GM18951 (cell line): ENCODE measurements around the gene RHOU.

Experiments
- POLR2A ChIP-seq: IDR thresholded peaks from 4 replicates; pipeline ENCODE4 v1.6.1; 2011; ENCODE audit warnings: mild to moderate bottlenecking; ENCODE audit not compliant: insufficient read length, insufficient read depth; ENCODE audit errors: extremely low read depth
- in situ Hi-C: fragments of 300-500 bp; cut with MboI; formaldehyde crosslinking; loops from one replicate; pipeline ENCODE4 v1.12.0; 2022; ENCODE audit warnings: low sequenced_read_pairs, mixed read lengths, inconsistent platforms; ENCODE audit not compliant: unreplicated experiment

RHOU gene

DNA sequence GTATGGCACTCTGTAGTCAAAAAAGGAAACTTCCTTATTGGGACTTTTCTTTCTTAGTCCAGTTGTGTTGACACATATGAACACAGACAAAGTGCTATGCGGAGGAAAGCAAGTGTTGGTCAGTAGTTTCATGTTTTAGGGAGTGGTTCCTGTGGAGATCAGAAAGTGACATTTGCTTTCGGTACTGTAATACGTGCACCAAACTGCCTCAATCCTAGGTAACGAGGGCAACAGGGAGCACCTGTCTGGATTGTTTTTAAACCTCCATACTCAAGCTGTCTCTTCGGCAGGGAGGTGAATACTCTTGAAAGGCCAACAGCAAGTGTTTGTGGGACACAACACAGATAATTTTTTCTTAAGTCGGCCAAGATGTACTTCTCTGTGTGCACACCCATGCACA, 9.1 kb downstream of the RHOU start:
- no peak for TF ChIP-seq POLR2A
- in situ Hi-C loops, result no loop called here

DNA sequence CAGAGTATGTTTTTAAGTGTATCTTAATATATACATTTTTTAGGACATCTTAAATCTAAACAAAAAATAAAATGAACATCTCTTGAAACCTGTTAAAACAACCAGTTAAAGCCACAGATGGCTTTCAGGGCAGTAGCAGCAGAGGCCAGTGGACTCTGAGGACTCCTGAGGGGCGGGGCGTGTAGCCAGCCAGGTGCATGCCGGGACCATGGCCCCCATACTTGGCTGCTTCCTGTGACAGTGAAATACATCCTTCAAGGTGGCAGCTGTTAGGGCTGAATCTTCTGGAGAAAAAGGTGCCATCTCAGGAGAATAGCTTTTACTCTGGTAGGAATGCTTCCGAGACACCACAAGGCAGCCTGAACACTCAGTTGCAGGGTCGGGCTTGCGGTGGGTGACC, 9.6 kb downstream of the RHOU start:
- in situ Hi-C loops, result no loop called here
- no peak for TF ChIP-seq POLR2A

DNA sequence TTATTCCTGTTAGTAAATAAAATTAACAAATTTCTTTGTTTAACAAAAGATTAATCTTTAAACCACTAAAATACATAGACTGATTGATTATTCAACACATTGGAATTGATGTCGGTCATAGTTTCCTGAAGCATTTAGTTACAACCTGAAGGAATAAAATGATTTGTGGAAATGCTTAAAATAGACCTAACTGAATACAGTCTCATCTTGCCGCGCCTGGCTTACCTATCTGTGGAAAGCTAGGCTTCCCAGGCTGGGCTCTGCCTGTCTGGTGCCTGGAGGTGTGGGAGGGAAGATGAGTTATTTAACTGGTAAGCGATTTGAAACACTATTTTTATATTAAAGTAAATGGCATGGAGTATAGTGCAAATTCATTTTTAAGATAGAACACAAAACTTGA, 10.2 kb downstream of the RHOU start:
- in situ Hi-C loops, result no loop called here
- no peak for TF ChIP-seq POLR2A

DNA sequence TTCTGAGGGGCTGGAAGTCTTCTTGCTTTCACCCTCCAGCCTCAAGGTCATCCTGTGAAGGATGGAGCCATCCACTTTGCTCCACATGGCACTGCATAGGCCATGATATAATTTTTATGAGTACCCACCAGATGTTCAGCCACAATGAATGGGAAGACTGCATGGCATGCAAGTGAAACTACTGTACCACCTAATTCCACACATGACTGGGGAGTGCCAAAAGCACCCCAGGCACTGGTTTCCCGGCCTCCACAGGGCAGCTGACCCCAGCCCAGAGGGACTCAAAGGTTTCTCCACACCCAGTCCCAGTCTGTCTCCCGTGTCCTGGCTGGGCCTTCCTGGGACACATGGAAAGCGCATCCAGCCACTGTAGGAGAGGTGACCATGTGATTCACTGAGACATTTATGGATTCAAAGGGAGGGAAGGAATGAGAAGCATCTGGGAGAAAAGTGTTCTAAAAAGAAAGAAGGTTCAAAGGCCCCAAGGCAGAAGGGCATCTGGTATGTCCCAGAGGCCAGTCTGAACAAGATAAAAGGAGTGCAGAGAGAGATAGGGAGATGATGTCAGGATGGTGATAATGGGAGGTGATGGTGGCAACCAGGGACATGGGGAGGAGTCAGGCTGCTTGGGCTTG, 12.1 kb downstream of the RHOU start:
- in situ Hi-C loops, result no loop called here
- no peak for TF ChIP-seq POLR2A

DNA sequence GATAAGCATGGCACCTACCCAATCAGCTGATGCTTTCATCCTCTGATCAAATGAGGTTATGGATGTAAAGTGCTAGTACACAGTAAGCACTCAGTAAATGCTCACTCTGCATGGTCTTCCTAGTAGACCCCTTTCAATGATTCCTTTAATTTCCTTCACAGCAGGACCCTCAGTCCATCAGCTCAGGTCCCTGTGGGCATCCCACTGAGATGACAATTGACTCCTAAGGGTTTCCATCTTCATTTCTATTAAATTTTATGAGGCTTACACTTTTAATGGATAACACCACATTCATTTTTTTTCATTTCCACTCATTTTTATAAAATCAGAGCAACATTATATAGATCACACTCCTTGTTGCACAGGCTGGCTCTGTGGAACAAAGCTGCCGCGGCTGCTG, 12.8 kb downstream of the RHOU start:
- TF ChIP-seq POLR2A, result no peak
- in situ Hi-C loops, result no loop called here

DNA sequence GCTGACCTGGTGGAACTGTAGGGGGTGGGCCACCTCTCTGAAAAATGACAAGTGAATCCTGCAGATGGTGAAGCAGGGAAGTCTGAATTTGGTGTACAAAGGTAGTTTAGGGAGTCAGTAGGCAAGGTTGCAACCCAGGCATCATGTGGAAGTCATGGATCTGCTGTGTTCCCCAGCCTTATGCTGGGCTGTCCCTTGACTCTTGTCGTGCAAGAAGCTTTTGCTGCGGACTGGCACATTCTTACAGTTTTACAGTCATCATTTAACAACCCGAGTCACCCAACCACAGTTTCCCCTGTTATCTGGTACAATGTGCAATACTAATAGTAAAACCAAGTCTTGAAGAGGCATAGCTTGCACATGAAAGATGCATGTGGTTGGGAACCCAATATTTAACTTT, 13.2 kb downstream of the RHOU start:
- no peak for TF ChIP-seq POLR2A
- in situ Hi-C loops, result no loop called here

DNA sequence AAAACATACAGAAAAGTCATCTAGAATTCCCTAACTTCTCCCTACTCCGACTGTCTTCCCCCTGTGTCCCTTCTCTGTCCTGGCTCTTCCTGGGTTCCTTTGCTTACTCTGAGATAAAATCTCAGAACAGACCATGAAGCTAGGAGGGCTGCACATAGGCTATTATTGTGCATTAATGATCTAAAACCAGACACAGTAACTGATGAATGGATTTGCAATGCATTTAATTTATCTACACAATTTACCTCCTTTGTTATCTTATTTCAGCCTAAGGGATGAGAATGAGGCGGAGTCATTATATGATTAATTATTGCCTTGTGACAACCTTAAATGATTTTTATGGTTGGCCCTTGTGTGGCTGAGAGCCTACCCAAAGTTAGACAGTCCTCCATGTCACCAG, 14.5 kb downstream of the RHOU start:
- in situ Hi-C loops, result no loop called here
- no peak for TF ChIP-seq POLR2A

DNA sequence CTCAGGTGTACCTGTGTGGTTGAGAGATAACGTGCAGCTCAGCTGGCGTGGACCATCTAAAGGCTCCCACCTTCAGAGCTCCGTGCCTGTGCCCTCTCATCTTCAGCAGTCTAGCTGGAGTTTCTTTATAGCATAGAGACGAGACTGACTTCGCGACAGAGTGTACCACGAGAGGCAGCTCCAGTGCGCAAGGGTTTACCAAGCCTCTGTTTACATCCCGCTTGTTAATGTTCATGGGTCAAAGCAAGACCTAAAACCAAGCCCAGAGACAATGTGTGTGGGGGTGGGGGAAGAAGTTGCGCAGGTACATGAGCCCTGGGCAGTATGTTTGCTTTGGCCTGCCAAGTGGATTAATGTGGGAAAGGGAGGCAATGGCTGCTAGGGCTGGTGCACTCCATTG, 15.6 kb downstream of the RHOU start:
- in situ Hi-C loops, result no loop called here
- no peak for TF ChIP-seq POLR2A

DNA sequence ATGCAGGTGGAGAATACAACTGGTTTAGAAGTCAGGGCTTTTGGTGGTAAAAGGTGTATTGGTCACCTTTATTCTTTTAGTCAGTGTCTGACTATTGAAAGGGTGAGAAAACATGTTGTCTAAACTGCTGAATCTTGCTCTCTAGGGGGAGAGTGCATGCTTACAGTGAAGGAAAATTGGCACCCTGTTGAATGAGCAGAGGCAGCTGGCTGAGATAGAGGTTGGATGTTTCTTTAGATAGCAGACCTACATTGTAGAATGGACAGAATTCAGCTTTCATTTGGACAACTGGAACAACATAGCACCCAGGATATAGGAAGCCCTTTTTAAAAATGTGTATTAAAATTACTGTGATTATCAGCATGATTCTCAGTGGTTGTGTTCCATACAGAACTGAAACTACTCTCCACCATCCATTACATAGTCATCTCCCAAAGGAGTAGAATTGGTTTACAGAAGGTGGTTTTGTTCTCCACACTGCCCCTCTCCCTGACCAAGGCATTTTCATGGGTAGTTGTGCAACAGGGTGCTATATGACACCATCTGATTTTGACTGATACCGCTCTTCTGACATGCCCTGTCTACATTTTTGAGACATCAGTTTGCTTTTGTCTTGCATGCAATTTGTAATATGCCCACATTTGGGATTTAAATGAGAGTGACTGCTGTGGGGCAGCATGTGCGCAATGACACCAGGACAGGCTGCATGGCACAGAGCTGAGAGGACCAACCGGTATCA, 16.2 kb downstream of the RHOU start:
- in situ Hi-C loops, result no loop called here
- TF ChIP-seq POLR2A, result no peak

DNA sequence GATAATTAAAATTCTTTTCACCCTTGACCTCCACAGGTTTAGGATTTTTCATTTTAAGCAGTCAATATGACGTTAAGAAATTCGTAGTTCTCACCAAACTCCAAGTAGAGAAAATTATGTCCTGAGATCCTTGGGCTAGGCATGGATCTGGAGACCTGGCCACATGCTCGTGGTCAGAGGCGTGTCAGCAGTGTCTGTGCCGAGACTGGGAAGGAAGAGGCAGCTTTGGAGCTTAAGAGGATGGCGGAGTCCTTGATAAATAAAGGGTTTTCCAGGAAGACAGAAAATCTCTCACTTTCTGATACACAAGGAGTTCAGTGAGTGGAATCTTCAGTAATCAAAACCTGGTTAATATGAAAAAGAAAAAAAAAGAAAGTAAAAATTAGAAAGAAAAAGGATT, 17.0 kb downstream of the RHOU start:
- TF ChIP-seq POLR2A, result no peak
- in situ Hi-C loops, result no loop called here

DNA sequence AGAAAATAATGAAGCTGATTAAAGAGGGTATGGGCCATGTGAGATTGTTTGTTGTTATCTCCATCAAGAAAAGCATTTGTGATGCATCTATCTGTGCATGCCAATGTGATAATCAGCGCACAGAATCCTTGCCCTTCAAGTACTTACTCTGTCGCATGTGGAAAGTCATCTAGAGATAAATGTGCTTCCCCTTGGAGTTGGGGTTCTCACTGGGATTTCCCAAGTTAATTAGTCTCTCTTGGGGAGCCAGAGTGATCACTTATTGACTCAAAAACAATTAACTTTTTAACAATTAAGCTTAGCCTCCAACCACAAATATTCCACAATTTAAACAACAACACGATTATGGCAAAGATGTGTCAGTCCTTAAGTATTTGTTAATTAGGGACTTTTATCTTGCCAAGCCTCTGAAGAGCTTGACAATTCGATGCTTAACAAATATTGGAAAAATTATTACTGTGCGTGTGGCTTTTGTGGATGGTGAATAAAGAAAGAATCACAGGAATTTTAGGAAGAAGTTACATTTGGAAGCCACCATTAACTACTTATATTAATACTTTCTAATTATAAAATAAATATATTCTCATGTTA, 17.5 kb downstream of the RHOU start:
- TF ChIP-seq POLR2A, result no peak
- in situ Hi-C loops, result no loop called here

DNA sequence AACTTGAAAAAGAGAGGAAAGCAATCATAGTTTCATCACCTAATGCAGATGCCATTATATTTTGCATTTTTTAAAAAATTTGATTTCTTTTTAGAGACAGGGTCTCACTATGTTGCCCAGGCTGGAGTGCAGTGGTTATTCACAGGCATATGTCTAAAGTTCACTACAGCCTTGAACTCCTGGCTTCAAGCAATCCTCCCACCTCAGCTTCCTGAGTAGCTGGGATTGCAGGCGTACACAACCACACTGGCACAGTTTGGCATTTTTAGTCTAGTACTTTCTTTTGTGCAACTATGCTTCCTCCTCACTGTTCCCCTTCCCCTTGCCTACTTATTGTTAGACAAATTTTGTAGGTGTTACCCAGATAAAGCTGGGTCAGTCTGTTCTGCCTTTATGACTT, 18.0 kb downstream of the RHOU start:
- in situ Hi-C loops, result no loop called here
- TF ChIP-seq POLR2A, result no peak

DNA sequence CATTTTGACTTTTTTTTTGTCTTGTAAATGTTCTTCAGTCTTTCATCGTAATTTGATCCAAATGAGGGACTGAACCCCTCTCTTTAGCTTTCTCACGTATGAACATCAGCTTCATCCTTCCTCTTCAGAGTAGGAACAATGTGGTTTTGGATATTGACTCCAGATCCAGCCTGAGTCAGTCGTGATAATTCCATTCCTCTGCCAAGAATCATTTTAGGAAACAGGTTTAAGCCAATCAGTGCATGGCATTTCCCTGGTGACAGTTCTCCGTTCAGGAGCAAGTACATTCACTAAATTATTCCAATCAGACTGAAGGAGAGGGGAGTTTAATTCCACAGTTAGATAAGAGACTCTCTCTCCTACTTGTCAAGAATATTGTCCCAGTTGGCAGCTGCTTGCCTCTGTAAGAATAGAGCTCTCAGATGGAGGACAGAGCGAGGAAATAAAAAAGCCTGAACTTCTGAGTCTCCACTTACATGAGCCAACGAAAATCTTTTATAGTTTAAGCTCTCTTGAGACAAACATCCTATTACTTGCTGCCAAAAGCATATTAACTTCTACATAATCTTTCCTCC, 18.6 kb downstream of the RHOU start:
- no peak for TF ChIP-seq POLR2A
- in situ Hi-C loops, result no loop called here
